Inferior parietal cortex (tissue), 1 donor: ENCODE data around the gene SIK3.

ENCODE experiments used
- DNase-seq: peaks from one replicate; pipeline ENCODE4 v3.0.0-alpha.2; 2016; ENCODE audit errors: extremely low spot score

SIK3 gene

DNA sequence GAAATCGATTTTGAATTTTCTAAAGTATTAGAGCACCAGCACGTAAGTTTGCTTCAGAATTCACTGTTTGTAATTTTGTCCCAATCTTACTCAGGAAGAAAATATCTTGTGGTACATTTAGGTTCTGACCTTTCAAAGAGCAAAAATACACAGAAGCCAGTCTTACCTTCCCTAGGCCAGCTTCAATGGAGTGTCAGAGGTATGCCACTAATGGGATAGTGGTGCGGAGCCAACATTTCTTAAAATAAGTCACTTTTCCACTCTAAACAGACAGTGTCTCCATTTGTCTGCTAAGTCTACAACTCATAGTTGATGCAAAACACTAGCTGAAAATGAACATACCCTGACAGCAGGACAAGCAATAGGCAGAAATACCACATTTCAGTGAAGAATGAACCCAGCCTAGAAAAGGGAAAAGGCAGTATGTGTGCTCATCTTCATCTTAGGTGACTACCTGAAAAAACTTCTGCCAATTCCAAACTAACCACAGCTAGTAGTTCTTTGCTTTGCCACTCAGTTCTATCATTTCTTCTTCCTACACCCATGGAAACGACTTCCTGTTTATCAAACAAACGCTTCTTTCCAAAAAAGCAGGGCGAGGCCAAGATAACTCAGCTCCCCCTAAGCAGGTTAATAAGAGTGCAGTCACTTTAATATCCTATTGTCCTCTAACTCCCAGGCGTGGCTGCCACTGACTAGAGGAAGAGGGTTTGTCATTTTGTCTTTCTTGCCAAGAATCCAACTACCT lies 166.8 kb downstream of the SIK3 start:
- no peak for DNase-seq

DNA sequence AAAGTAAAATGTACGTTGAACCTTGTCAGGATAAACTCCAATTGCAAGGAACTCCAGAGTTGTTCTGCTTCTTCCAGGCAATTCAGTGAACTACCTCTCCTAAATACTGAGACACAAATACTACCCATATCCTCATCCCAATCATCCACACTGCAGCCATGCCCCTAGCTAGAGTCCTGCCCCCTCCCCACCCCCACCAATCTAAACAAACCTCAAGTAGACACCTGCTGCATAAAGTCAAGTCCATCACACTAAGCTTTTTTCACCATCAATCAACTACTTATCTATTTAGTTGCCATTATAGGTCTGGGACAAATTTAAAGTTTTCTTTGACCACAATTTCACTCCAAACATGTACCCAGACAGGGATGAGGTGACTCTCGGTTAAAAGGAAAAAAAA lies 167.6 kb downstream of the SIK3 start:
- no peak for DNase-seq

- DNase-seq: no peak
Measured at GRCh38 chr11:116930177-116930576, 168.1 kb downstream of the SIK3 start.

DNA sequence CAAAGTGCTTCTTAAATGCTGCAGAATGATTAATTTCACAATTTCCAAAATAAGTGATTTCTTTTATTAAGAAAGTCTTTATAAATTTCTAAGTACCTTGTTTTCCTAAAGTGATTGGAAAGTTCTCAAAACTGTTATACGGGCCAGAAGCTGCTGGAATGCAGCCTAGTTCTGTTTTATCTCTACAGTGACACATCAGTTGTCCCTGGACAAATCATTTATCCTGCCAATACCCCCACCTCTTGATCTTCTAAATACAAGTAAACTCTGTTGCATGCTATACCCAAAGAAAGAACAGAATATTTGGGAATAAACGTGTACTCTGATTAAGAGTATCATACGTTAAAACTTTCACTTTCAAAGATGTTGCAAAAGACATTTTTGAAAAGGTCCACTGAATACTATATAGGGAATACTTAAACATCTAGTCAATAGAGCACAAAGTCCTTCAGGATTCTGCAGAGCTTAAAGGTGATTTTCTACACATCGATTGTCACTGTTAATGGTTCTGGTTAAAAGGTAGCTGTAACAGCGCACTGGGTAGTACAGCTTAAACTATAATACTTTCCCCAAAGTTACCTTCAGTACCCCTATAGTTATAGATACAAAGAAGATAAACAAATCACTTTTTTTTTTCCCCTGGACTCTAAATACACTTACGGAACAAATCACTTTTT lies 168.7 kb downstream of the SIK3 start:
- no peak for DNase-seq

GRCh38 chr11:116928845-116929244 lies 169.4 kb downstream of the SIK3 start:
- DNase-seq: no peak

DNA sequence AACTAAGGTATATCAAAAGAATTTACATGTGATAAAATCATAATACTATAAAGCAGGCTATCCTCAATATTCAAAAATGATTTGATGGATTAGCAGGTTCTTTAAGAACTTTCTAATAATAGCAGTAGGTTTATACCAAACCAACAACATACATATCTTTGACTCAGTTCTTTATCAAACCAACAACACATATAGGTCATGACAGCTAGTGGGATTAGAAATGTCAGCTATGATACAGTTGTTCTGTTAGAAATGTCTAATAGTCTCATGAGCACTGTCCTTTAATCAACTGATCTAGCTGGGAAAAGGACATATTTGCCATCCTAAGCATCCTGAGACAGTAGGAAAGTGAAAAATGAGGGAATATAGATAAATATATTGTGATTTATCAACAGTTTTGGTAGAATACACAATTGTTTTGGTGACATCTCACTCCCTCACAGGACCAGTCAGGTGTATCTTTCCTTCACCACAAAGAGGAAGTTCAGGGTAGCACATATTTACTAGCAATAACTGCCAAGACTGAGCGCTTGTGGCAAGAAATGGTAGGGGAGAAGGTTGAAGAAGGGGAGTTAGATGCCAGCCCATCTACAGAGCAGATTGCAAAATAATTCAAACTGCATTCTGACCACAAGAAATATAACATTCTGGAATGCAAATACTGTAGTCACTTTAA lies 170.0 kb downstream of the SIK3 start:
- no peak for DNase-seq

- DNase-seq: no peak
Measured at GRCh38 chr11:116927163-116927974, 170.9 kb downstream of the SIK3 start.

GRCh38 chr11:116925050-116925449 lies 173.2 kb downstream of the SIK3 start:
- no peak for DNase-seq

DNA sequence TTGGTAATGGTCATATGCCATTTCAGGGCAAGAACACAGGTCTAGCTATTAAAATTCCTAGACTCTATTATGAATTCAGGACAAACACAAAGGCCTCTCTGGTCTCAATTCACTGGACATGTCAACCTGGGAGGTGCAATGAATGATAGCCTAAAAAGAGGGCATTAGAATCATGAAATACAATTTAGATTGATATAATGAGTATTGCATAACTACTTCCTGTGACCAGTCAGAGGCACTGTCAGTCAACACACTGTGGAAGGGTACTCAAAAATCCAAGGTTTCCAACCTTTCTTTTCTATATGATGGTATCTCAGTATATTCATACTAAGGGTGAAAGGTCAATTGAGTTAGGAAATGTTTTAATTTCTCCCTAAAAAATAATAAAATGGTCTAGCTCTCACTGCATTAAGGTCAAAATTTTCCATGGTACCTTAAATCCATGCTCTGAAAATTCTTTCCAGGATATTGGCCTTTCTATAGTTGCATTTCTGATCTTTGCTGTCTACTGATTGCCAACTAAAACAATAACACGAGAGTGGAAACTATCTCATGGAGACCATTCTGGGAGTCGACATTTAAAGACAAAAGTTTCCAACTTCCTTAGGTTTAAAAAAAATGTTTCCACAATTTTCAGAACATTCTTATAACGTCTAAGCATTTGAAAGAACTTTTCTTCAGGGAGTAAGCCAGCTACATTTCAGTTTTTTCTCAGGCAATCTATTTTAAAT lies 179.1 kb downstream of the SIK3 start:
- no peak for DNase-seq

GRCh38 chr11:116917632-116918031 lies 180.6 kb downstream of the SIK3 start:
- no peak for DNase-seq

DNA sequence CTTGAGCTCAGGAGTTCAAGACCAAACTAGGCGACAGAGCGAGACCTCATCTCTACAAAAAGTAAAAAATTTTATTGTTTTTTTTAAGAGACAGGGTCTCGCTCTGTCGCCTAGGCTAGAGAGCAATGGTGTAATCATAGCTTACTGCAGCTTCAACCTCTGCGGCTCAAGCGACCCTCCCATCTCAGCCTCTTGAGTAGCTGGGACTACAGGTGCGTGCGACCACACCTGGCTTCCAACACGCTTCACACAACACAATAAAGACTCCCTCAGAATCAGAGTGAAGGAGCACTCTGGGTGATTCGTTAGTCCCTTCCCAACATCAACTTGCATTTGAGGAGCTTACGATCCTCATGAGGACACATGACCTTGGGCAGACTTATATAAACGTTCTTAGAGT lies 181.3 kb downstream of the SIK3 start:
- no peak for DNase-seq

GRCh38 chr11:116916052-116916451 lies 182.2 kb downstream of the SIK3 start:
- no peak for DNase-seq

DNA sequence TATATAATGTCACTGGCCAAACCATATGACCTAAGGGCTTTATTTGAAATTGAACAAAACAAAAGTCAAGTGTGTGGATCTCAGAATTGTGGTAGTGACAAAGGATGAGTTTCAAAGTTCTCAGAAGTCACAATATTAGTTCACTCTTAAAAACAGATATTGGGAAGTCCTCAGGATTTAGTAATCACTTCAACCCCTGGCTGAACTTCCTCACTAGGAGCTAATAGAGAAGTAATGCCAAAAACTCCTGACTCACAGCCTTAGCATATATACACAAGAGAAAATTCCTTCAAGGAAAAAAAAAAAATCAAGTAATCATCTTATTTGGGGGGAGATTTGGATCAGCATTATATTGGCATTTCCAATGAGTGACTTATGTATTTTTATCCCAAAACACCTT lies 185.2 kb downstream of the SIK3 start:
- DNase-seq: no peak

DNA sequence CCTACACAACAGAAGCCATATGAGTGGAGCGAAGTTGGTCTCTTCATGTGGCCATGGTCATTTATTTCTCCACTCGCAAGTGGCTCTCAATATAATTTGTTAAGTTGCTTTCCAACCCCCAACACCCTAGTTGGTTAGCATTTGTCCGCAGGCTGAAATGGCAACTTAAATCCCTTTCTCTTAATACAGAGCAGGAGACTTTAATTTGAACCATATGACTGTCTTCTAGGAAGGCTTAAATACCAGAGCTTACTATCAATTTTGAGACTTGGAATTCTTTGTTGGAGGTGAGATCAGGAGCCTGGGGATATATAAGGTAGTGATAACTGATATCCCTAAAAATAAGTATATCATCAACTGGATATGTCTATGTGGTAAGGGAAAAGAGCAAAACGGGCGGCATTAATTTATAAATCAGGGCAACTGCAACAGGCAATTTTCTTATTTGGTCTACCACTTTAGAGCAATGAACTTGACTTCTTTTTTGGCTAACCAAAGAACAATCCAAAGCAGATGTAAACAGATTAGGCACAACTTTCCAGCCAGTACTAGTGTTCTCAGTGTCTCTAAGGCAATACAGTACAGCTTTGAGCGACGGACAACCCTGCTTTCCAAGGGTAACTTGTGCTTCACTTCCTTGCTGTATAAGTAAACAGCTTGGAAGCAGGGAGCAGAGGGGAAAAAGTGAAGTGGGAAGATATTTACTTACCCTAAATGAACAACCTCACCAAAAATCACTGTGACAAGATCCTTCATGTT lies 186.1 kb downstream of the SIK3 start:
- no peak for DNase-seq

GRCh38 chr11:116910847-116911246 lies 187.4 kb downstream of the SIK3 start:
- DNase-seq: no peak

- DNase-seq: no peak
Measured at GRCh38 chr11:116910378-116910777, 187.8 kb downstream of the SIK3 start.

DNA sequence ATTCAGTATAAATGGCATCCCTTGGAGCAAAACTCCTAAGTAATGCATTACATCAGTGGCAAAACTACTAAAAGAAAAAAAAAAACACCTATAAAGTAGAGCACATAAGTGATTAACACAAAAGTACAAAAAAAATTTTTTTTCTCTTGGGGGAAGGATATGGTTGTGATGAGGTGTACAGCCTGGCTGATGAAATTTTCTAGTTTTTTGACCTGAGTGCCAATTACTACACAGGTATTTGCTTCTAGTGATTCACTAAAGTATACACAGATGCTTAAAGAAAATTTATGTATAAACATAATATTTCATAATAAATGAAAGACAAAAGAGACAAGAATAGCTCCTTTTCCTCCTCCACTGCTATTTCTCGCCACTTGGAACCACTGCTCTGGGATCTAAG lies 189.0 kb downstream of the SIK3 start:
- no peak for DNase-seq

- no peak for DNase-seq
Measured at GRCh38 chr11:116906479-116906878, 191.7 kb downstream of the SIK3 start.

GRCh38 chr11:116903090-116903489 lies 195.1 kb downstream of the SIK3 start:
- DNase-seq: no peak

DNA sequence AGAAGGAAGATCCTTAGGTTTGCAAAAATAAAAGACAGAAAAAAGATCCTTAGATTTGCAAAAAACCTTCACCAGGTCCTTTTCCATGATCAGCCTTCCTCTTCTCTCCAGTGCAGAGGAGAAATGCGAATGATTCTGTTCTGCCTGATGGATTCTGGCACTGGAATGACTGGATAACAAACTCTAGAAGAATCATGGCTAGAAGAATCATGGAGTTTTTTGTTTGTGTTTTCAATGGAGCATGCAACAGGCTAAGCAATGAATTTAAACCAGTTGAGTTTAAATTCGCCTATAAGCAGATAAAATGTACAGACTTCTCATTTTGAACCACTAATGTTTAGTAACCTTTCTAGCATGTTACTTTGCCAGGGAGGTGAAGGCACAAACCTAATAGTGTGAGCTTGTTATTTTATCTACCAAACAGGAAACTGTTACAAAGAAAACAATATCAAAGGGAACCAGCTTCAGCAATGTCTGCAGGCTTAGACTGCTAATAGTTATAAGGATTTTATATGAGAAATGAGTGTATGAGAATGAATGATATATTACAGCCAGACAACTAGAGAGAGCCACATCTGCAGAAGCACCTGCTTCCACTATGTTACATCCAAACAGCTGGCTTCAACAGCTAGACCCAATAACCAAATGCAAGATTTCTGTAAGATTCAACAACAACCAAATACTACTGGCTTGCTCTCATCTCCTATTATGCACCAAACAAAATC lies 196.1 kb downstream of the SIK3 start:
- DNase-seq: no peak
